Panc1 (cell line): ENCODE results near the gene C12orf42.

Source experiments
- POLR2AphosphoS5 ChIP-seq: IDR thresholded peaks from 2 replicates; pipeline ENCODE4 v1.6.1; 2012; ENCODE audit warnings: mild to moderate bottlenecking, low read depth, low read length, moderate library complexity
- REST ChIP-seq, 2 experiments: IDR thresholded peaks; 2 replicates each; pipeline ENCODE4 v1.6.1; 2011 to 2012; ENCODE audit warnings: low read depth in 2 of 2, control low read depth in 1 of 2, low read length in 1 of 2, mild to moderate bottlenecking in 1 of 2, moderate library complexity in 1 of 2; ENCODE audit not compliant: insufficient read depth in 1 of 2
- SIN3A ChIP-seq: IDR thresholded peaks from 2 replicates; pipeline ENCODE4 v1.6.1; 2012; ENCODE audit warnings: low read depth, mild to moderate bottlenecking, low read length, moderate library complexity, borderline replicate concordance; ENCODE audit not compliant: insufficient read depth
- TCF7L2 ChIP-seq: IDR thresholded peaks from 2 replicates; pipeline ENCODE4 v1.6.1; 2011; ENCODE audit warnings: mild to moderate bottlenecking, low read depth, low read length, inconsistent platforms
- TF ChIP-seq, protein P1 (sequence below): fragments of 450-650 bp; IDR thresholded peaks from 2 replicates; pipeline ENCODE4 v1.5.1; 2017; ENCODE audit warnings: mild to moderate bottlenecking

DNA sequence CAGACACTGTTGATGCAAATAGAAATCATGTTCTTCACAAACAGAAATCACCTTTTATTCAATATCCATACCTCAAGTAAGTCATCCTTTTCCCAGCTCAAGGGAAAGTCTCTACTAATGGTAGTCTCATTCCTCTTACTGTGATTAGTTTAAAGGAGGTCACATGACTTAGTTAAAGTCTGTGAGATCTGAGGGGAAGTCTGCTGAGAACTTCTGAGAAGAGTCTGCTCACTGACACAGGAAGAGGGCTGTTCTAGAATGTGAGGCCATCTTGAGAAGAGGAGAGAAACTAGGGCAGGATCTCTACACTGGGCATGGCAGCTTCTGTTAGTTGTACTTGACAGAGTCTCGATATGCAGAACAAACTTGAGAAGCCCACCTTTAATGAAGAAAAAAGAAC is 146.8 kb downstream of the C12orf42 start:
- TF ChIP-seq, protein P1, sequence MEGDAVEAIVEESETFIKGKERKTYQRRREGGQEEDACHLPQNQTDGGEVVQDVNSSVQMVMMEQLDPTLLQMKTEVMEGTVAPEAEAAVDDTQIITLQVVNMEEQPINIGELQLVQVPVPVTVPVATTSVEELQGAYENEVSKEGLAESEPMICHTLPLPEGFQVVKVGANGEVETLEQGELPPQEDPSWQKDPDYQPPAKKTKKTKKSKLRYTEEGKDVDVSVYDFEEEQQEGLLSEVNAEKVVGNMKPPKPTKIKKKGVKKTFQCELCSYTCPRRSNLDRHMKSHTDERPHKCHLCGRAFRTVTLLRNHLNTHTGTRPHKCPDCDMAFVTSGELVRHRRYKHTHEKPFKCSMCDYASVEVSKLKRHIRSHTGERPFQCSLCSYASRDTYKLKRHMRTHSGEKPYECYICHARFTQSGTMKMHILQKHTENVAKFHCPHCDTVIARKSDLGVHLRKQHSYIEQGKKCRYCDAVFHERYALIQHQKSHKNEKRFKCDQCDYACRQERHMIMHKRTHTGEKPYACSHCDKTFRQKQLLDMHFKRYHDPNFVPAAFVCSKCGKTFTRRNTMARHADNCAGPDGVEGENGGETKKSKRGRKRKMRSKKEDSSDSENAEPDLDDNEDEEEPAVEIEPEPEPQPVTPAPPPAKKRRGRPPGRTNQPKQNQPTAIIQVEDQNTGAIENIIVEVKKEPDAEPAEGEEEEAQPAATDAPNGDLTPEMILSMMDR, result no peak
- TF ChIP-seq SIN3A (no peak), TCF7L2 (no peak), POLR2AphosphoS5 (no peak), REST (IDR thresholded peaks at IDR 0.05; ENCODE audit: insufficient read depth in 1 of 2, low read depth in 2 of 2, low read length in 1 of 2) (no peak)
